ENCODE measurements around the gene SUSD4. TPM values are rescaled to one million over a fixed set of nuclear protein-coding genes. Genes with fewer than 3 reads are reported as not detected.

Gene SUSD4
- total and polyA plus RNA-seq, 9 of the 15 experiments (the other 6 are each of a cell fraction or from before 2014, with no cell fraction given): 0.06 to 1.7 (median 0.09) TPM; not detected in 4

DNA sequence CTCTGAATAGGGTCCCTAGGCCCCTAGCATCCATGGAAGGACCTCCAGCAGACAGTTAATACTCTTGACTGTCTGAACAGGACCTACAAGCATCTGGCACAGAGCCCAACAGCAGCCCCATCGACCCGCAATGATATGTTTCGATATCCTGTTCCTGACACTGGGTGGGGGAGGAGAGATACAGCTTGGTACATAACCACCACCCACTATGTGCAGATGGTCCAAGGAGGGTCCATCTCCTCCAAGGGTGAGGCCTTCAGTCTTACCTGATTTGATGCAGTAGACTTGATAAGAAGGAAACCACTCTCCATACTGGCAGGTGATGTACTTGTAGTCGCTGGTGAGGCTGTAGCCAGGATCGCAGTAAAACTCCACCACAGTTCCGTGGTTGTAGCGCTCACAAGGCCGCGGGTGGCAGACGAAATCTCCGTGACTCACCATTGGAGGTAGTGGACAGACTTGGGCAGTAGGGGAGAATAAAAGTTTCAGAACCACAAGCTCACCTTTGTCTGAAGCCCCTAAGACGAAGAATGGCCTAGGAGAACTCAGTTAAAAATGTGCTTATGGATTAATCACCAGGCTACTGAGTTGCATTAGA is 134.9 kb downstream of the SUSD4 start:
- Histone ChIP-seq H3K27me3 (ENCODE audit: control insufficient read depth in 2 of 2, insufficient read depth in 2 of 2, low read length in 2 of 2) (no peaks in the 10 kb centered on the region; a peak in 1 of 5 replicates), H3K79me2 (ENCODE audit: control insufficient read depth, insufficient read depth, low read length) (no peaks in the 10 kb centered on the region), H3K4me1 (replicated peaks in 1 of 2; ENCODE audit: control insufficient read depth in 2 of 2, insufficient read depth in 2 of 2, low read length in 2 of 2) (peaks cover 6 to 40% of the 10 kb centered on the region in 2 experiments; a peak in 4 of 5 replicates), H2AFZ (ENCODE audit: low read depth, low read length) (no peak overlapping the region), H3K9me3 (replicated peaks; ENCODE audit: control insufficient read depth, insufficient read depth, low read depth, low read length) (no peaks in the 10 kb centered on the region), H3K27ac (ENCODE audit: extremely low read depth, low read depth, low read length) (no peak overlapping the region), H3K4me2 (ENCODE audit: insufficient read depth, low read length) (no peak overlapping the region), H3K9ac (ENCODE audit: insufficient read depth in 1 of 2, low read depth in 2 of 2, low read length in 2 of 2) (no peak overlapping the region), H3K9me1 (ENCODE audit: control insufficient read depth, insufficient read depth, low read length) (no peaks in the 10 kb centered on the region), H3K4me3 (no peak overlapping the region), H4K20me1 (replicated peaks; ENCODE audit: control insufficient read depth, insufficient read depth, low read length) (no peaks in the 10 kb centered on the region), H3K36me3 (ENCODE audit: control insufficient read depth, insufficient read depth, low read length) (no peaks in the 10 kb centered on the region)
- WGBS (ENCODE audit: insufficient coverage, low coverage, missing lambda C conversion rate): 82% methylated on average over 12 of the region's 12 CpGs
- ATAC-seq (no peak), DNase-seq (ENCODE audit: extremely low read depth in 1 of 4, low spot score in 3 of 4) (no peak), FAIRE-seq (no peak)
- BruUV-seq (replicated peaks): no TSS peak
- TF ChIP-seq NFIC (IDR thresholded peaks at IDR 0.05): peak; percentile 36; the same call in 1 of the 2 replicates
- TF ChIP-seq, protein P1, sequence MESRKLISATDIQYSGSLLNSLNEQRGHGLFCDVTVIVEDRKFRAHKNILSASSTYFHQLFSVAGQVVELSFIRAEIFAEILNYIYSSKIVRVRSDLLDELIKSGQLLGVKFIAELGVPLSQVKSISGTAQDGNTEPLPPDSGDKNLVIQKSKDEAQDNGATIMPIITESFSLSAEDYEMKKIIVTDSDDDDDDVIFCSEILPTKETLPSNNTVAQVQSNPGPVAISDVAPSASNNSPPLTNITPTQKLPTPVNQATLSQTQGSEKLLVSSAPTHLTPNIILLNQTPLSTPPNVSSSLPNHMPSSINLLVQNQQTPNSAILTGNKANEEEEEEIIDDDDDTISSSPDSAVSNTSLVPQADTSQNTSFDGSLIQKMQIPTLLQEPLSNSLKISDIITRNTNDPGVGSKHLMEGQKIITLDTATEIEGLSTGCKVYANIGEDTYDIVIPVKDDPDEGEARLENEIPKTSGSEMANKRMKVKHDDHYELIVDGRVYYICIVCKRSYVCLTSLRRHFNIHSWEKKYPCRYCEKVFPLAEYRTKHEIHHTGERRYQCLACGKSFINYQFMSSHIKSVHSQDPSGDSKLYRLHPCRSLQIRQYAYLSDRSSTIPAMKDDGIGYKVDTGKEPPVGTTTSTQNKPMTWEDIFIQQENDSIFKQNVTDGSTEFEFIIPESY (CRISPR knock-in tag; IDR thresholded peaks at IDR 0.05): peak; percentile 84
- no peak for TF ChIP-seq BHLHE40 (IDR thresholded peaks at IDR 0.05; ENCODE audit: low read length)
- no peak for TF ChIP-seq E2F3 (CRISPR knock-in tag; IDR thresholded peaks at IDR 0.05)
- 0 out of 2 replicates have a peak, but pooled peaks have one; percentile 18 for TF ChIP-seq ZNF324 (CRISPR knock-in tag; IDR thresholded peaks at IDR 0.05)
- intact Hi-C loops (cut with micrococcal nuclease) (no loop called here), in situ Hi-C loops (cut with MboI) (no loop called here)
- POLR2A ChIA-PET: interaction anchor here (0.6 kb wide), 1 partner anchor 1386 kb away, joined by 3 read pairs; no protein-coding TSS in a partner anchor
- CTCF ChIA-PET (ENCODE audit: low intra/inter-chr PET ratio): no interaction called here

All from K562 (cell line).